Measurements from ENCODE around the gene CAPN3.

CAPN3 gene

GRCh38 chr15:42395838-42396237, 36.5 kb downstream of the CAPN3 start:
- DNase-seq (ENCODE audit: low read depth), result no peak

- DNase-seq (ENCODE audit: low read depth), result no peak
Measured at GRCh38 chr15:42401544-42402454, 42.5 kb downstream of the CAPN3 start.

GRCh38 chr15:42402455-42403205, 43.3 kb downstream of the CAPN3 start:
- no peak for DNase-seq (ENCODE audit: low read depth)

GRCh38 chr15:42403389-42403788, 44.1 kb downstream of the CAPN3 start:
- DNase-seq (ENCODE audit: low read depth), result no peak

- no peak for DNase-seq (ENCODE audit: low read depth)
Measured at GRCh38 chr15:42404461-42405235, 45.3 kb downstream of the CAPN3 start.

- DNase-seq (ENCODE audit: low read depth), result no peak
Measured at GRCh38 chr15:42405863-42406482, 46.7 kb downstream of the CAPN3 start.

GRCh38 chr15:42408178-42408577, 48.9 kb downstream of the CAPN3 start:
- no peak for DNase-seq (ENCODE audit: low read depth)

GRCh38 chr15:42409011-42409410, 49.7 kb downstream of the CAPN3 start:
- DNase-seq (ENCODE audit: low read depth), result no peak

- DNase-seq (ENCODE audit: low read depth), result no peak
Measured at GRCh38 chr15:42411884-42412283, 52.6 kb downstream of the CAPN3 start.

- DNase-seq (ENCODE audit: low read depth), result peak; percentile 24
Measured at GRCh38 chr15:42413920-42414319, 54.6 kb downstream of the CAPN3 start.

- no peak for DNase-seq (ENCODE audit: low read depth)
Measured at GRCh38 chr15:42419369-42419768, 60.1 kb downstream of the CAPN3 start.

GRCh38 chr15:42421376-42421775, 62.1 kb downstream of the CAPN3 start:
- no peak for DNase-seq (ENCODE audit: low read depth)

- DNase-seq (ENCODE audit: low read depth), result peak; percentile 93
Measured at GRCh38 chr15:42427429-42428223, 68.3 kb downstream of the CAPN3 start.

- no peak for DNase-seq (ENCODE audit: low read depth)
Measured at GRCh38 chr15:42444415-42445063, 85.2 kb downstream of the CAPN3 start.

GRCh38 chr15:42445551-42445950, 86.2 kb downstream of the CAPN3 start:
- no peak for DNase-seq (ENCODE audit: low read depth)

GRCh38 chr15:42447599-42447998, 88.3 kb downstream of the CAPN3 start:
- DNase-seq (ENCODE audit: low read depth), result no peak

- DNase-seq (ENCODE audit: low read depth), result no peak
Measured at GRCh38 chr15:42448281-42448680, 89.0 kb downstream of the CAPN3 start.

- no peak for DNase-seq (ENCODE audit: low read depth)
Measured at GRCh38 chr15:42449770-42450424, 90.6 kb downstream of the CAPN3 start.

GRCh38 chr15:42450425-42450790, 91.1 kb downstream of the CAPN3 start:
- no peak for DNase-seq (ENCODE audit: low read depth)

GRCh38 chr15:42453826-42454225, 94.5 kb downstream of the CAPN3 start:
- no peak for DNase-seq (ENCODE audit: low read depth)
